HepG2 (cell line): ENCODE data around the gene DGUOK. TPM values are rescaled to one million over a fixed set of nuclear protein-coding genes. Genes with fewer than 3 reads are reported as not detected.

Experiments used
- CAMTA2 ChIP-seq: sonication (generic); formaldehyde crosslinking; IDR thresholded peaks from 2 replicates; pipeline ENCODE4 v1.4.0; 2020; ENCODE audit warnings: mild to moderate bottlenecking, missing genetic modification reagents, borderline replicate concordance
- CBX5 ChIP-seq: sonication (generic); formaldehyde crosslinking; IDR thresholded peaks from 2 replicates; pipeline ENCODE4 v1.4.0; 2020; ENCODE audit warnings: missing genetic modification reagents, borderline replicate concordance
- HIVEP1 ChIP-seq: sonication (generic); formaldehyde crosslinking; IDR thresholded peaks from 2 replicates; pipeline ENCODE4 v1.4.0; 2020; ENCODE audit warnings: mild to moderate bottlenecking, missing genetic modification reagents
- KDM5B ChIP-seq: sonication (generic); formaldehyde crosslinking; IDR thresholded peaks from 2 replicates; pipeline ENCODE4 v1.4.0; 2020; ENCODE audit warnings: missing genetic modification reagents, mild to moderate bottlenecking, borderline replicate concordance
- SOX6 ChIP-seq, 2 experiments: fragments of 450-650 bp in 1 of 2; sonication (generic) in 1 of 2; formaldehyde crosslinking in 1 of 2; IDR thresholded peaks; 2 replicates each; pipeline versions ENCODE4 v1.4.0 to v1.6.1; 2017 to 2020; ENCODE audit warnings: antibody characterized with exemption in 1 of 2, mild to moderate bottlenecking in 1 of 2, missing genetic modification reagents in 1 of 2
- ZBTB25 ChIP-seq: IDR thresholded peaks from 2 replicates; pipeline ENCODE4 v1.6.1; 2018; ENCODE audit warnings: missing genetic modification reagents
- ZFX ChIP-seq: sonication (generic); formaldehyde crosslinking; IDR thresholded peaks from 2 replicates; pipeline ENCODE4 v1.4.0; 2020; ENCODE audit warnings: mild to moderate bottlenecking, low read depth, missing genetic modification reagents, moderate library complexity
- ZMYM4 ChIP-seq: sonication (generic); formaldehyde crosslinking; IDR thresholded peaks from 2 replicates; pipeline ENCODE4 v1.8.1; 2023; ENCODE audit warnings: mild to moderate bottlenecking, missing genetic modification reagents
- ZNF687 ChIP-seq: sonication (generic); formaldehyde crosslinking; IDR thresholded peaks from 2 replicates; pipeline ENCODE4 v1.5.1; 2020; ENCODE audit warnings: mild to moderate bottlenecking, missing genetic modification reagents, moderate library complexity
- ZNF841 ChIP-seq: sonication (generic); formaldehyde crosslinking; IDR thresholded peaks from 2 replicates; pipeline ENCODE4 v1.8.1; 2023; ENCODE audit warnings: missing genetic modification reagents, borderline replicate concordance
- ZNF879 ChIP-seq: sonication (generic); formaldehyde crosslinking; IDR thresholded peaks from 2 replicates; pipeline ENCODE4 v1.8.1; 2023; ENCODE audit warnings: missing genetic modification reagents
- ZSCAN22 ChIP-seq: sonication (generic); formaldehyde crosslinking; IDR thresholded peaks from 2 replicates; pipeline ENCODE4 v1.4.0; 2020; ENCODE audit warnings: mild to moderate bottlenecking, missing genetic modification reagents
- ZSCAN30 ChIP-seq: sonication (generic); formaldehyde crosslinking; IDR thresholded peaks from 2 replicates; pipeline ENCODE4 v1.5.0; 2020; ENCODE audit warnings: mild to moderate bottlenecking, missing genetic modification reagents
- polyA plus RNA-seq, 8 experiments: library from polyadenylated mRNA; depleted of rRNA in 3 of 8; stranded (reverse) in 7 of 8; unstranded in 1 of 8; fragments of >200 nt; fragmentation: Illumina TruSeq in 4 of 8; extraction: Trizol in 4 of 8; gene quantifications; 2 replicates each; pipeline versions ENCODE4 v1.2.1 to v1.2.3, GENCODE V29; 2011 to 2016; ENCODE audit warnings: low read depth in 4 of 8, missing spikeins in 1 of 8, mixed read lengths in 1 of 8; ENCODE audit not compliant: insufficient read depth in 1 of 8
- total RNA-seq, 5 experiments: library from RNA; depleted of rRNA; stranded (reverse); fragments of >200 nt; fragmentation: Illumina TruSeq; extraction: Trizol; gene quantifications; 2 replicates each; pipeline ENCODE4 v1.2.3, GENCODE V29; 2016; ENCODE audit warnings: low read depth in 1 of 5
- TF ChIP-seq, protein P1 (sequence below): sonication (generic); formaldehyde crosslinking; IDR thresholded peaks from 2 replicates; pipeline ENCODE4 v1.8.0; 2022; ENCODE audit warnings: missing genetic modification reagents, mild to moderate bottlenecking, borderline replicate concordance
- TF ChIP-seq, protein P2 (sequence below): sonication (generic); formaldehyde crosslinking; IDR thresholded peaks from 2 replicates; pipeline ENCODE4 v1.4.0; 2020; ENCODE audit warnings: missing genetic modification reagents
- TF ChIP-seq, protein P3 (sequence below): sonication (generic); formaldehyde crosslinking; IDR thresholded peaks from 2 replicates; pipeline ENCODE4 v1.5.0; 2020; ENCODE audit warnings: mild to moderate bottlenecking, missing genetic modification reagents, borderline replicate concordance

The DGUOK gene
- total and polyA plus RNA-seq, 2 of the 13 experiments (the other 11 are each of a cell fraction or from before 2014, with no cell fraction given): 105 to 137 TPM

GRCh38 chr2:73985308-73986084 is 58.8 kb downstream of the DGUOK start (continued):
- TF ChIP-seq CAMTA2 (CRISPR knock-in tag): 0 out of 2 replicates have a peak, but pooled peaks have one; percentile 59
- TF ChIP-seq KDM5B (CRISPR knock-in tag): peak; percentile 62; the same call in 1 of the 2 replicates
- peak; percentile 29; the same call in 1 of the 2 replicates for TF ChIP-seq ZFX (CRISPR knock-in tag)
- TF ChIP-seq ZBTB25: peak; percentile 55; the same call in 1 of the 2 replicates
- TF ChIP-seq, protein P1, sequence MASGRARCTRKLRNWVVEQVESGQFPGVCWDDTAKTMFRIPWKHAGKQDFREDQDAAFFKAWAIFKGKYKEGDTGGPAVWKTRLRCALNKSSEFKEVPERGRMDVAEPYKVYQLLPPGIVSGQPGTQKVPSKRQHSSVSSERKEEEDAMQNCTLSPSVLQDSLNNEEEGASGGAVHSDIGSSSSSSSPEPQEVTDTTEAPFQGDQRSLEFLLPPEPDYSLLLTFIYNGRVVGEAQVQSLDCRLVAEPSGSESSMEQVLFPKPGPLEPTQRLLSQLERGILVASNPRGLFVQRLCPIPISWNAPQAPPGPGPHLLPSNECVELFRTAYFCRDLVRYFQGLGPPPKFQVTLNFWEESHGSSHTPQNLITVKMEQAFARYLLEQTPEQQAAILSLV: 0 out of 2 replicates have a peak, but pooled peaks have one; percentile 22
- TF ChIP-seq ZSCAN30: no peak
- peak; percentile 69; the same call in 1 of the 2 replicates for TF ChIP-seq HIVEP1
- TF ChIP-seq, protein P2, sequence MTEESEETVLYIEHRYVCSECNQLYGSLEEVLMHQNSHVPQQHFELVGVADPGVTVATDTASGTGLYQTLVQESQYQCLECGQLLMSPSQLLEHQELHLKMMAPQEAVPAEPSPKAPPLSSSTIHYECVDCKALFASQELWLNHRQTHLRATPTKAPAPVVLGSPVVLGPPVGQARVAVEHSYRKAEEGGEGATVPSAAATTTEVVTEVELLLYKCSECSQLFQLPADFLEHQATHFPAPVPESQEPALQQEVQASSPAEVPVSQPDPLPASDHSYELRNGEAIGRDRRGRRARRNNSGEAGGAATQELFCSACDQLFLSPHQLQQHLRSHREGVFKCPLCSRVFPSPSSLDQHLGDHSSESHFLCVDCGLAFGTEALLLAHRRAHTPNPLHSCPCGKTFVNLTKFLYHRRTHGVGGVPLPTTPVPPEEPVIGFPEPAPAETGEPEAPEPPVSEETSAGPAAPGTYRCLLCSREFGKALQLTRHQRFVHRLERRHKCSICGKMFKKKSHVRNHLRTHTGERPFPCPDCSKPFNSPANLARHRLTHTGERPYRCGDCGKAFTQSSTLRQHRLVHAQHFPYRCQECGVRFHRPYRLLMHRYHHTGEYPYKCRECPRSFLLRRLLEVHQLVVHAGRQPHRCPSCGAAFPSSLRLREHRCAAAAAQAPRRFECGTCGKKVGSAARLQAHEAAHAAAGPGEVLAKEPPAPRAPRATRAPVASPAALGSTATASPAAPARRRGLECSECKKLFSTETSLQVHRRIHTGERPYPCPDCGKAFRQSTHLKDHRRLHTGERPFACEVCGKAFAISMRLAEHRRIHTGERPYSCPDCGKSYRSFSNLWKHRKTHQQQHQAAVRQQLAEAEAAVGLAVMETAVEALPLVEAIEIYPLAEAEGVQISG: 0 out of 2 replicates have a peak, but pooled peaks have one; percentile 20
- TF ChIP-seq ZMYM4 (CRISPR knock-in tag): 0 out of 2 replicates have a peak, but pooled peaks have one; percentile 38
- no peak for TF ChIP-seq ZNF841 (CRISPR knock-in tag)
- no peak for TF ChIP-seq CBX5 (CRISPR knock-in tag)
- TF ChIP-seq, protein P3, sequence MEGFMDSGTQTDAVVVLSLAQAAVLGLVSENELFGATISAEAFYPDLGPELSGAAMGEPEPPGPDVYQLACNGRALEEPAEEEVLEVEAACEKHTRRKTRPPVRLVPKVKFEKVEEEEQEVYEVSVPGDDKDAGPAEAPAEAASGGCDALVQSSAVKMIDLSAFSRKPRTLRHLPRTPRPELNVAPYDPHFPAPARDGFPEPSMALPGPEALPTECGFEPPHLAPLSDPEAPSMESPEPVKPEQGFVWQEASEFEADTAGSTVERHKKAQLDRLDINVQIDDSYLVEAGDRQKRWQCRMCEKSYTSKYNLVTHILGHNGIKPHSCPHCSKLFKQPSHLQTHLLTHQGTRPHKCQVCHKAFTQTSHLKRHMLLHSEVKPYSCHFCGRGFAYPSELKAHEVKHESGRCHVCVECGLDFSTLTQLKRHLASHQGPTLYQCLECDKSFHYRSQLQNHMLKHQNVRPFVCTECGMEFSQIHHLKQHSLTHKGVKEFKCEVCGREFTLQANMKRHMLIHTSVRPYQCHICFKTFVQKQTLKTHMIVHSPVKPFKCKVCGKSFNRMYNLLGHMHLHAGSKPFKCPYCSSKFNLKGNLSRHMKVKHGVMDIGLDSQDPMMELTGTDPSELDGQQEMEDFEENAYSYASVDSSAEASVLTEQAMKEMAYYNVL: no peak
- TF ChIP-seq ZSCAN22 (CRISPR knock-in tag): peak; percentile 98
- TF ChIP-seq ZNF879: no peak
- TF ChIP-seq SOX6 (IDR thresholded peaks at IDR 0.05): no peak
- TF ChIP-seq SOX6 (CRISPR knock-in tag; IDR thresholded peaks at IDR 0.05): peak; percentile 30; the same call in 1 of the 2 replicates
- 0 out of 2 replicates have a peak, but pooled peaks have one; percentile 68 for TF ChIP-seq ZNF687 (CRISPR knock-in tag)
